ENCODE data around the gene GSE1. TPM values are rescaled to one million over a fixed set of nuclear protein-coding genes. Genes with fewer than 3 reads are reported as not detected.

The GSE1 gene
- total and polyA plus RNA-seq, 9 of the 15 experiments (the other 6 are each of a cell fraction or from before 2014, with no cell fraction given): 12.2 to 244 (median 57.9) TPM

GRCh38 chr16:85687651-85688471, 74.7 kb downstream of the GSE1 start (continued):
- TF ChIP-seq CHD7 (IDR thresholded peaks at IDR 0.05; ENCODE audit: low read depth, low read length) (no peak), ZNF124 (CRISPR knock-in tag; IDR thresholded peaks at IDR 0.05) (no peak), TBP (optimal IDR thresholded peaks at IDR 0.05; ENCODE audit: low read depth, low read length) (no peak), BRD4 (IDR thresholded peaks at IDR 0.05) (0 out of 2 replicates have a peak, but pooled peaks have one; percentile 13), HNRNPK (IDR thresholded peaks at IDR 0.05; ENCODE audit: low read depth, low read length, poor library complexity, severe bottlenecking) (no peak), ZNF507 (tag; conservative IDR thresholded peaks at IDR 0.05) (no peak), TRIM28 (IDR thresholded peaks at IDR 0.05) (peak; percentile 36; the same call in 1 of the 2 replicates), NR3C1 (CRISPR knock-in tag; IDR thresholded peaks at IDR 0.05) (0 out of 2 replicates have a peak, but pooled peaks have one; percentile 10), SAFB2 (IDR thresholded peaks at IDR 0.05; ENCODE audit: borderline replicate concordance, low read depth, low read length, severe bottlenecking) (no peak), NONO (IDR thresholded peaks at IDR 0.05; ENCODE audit: low read depth in 2 of 2, low read length in 1 of 2) (no peak), ERF (CRISPR knock-in tag; IDR thresholded peaks at IDR 0.05) (no peak), CTCF (IDR thresholded peaks at IDR 0.05 in 2 of 3, conservative IDR thresholded peaks at IDR 0.05 in 1 of 3; ENCODE audit: insufficient read depth in 2 of 3, low read depth in 1 of 3, low read length in 3 of 3) (peak in 1 of 3 experiments; percentile 12; a peak in 1 of 6 replicates)
